AG04450 (cell line): Measurements from ENCODE around the gene PTGES2. TPM values are rescaled to one million over a fixed set of nuclear protein-coding genes. Genes with fewer than 3 reads are reported as not detected.

Experiments
- CTCF ChIA-PET: fragments of 300-600, 350-600 bp; formaldehyde crosslinking; extraction: SDS; loops from one replicate; lab custom pipeline; 2022; ENCODE audit warnings: antibody characterized with exemption, inconsistent platforms; lab: Charles Lee
- POLR2A ChIA-PET: fragments of 350-600 bp; formaldehyde crosslinking; extraction: SDS; loops from one replicate; lab custom pipeline; 2021; ENCODE audit warnings: antibody characterized with exemption, inconsistent platforms; lab: Yijun Ruan, JAX
- DNase-seq: peaks from one replicate; pipeline ENCODE4 v3.0.0-alpha.2; 2011; ENCODE audit warnings: low read depth, low spot score
- H3K27ac ChIP-seq: one replicate; pipeline ENCODE4 v1.5.1; 2012; ENCODE audit warnings: low read depth, low read length, control low read depth
- H3K27me3 ChIP-seq: one replicate; pipeline ENCODE4 v1.6.0; 2012; ENCODE audit warnings: low read length; ENCODE audit not compliant: control insufficient read depth, insufficient read depth
- H3K4me3 ChIP-seq: 2 replicates; pipeline ENCODE4 v1.5.1; 2011; ENCODE audit warnings: mild to moderate bottlenecking, low read depth, low read length, control low read depth
- H3K9me3 ChIP-seq: 2 replicates; pipeline ENCODE4 v1.5.1; 2012; ENCODE audit warnings: low read length; ENCODE audit not compliant: control insufficient read depth, insufficient read depth
- polyA plus RNA-seq: library from polyadenylated mRNA; depleted of rRNA; stranded (reverse); fragments of >200 nt; gene quantifications from 2 replicates; pipeline ENCODE4 v1.2.3, GENCODE V29; 2011
- TF ChIP-seq, protein P1 (sequence below): IDR thresholded peaks from 2 replicates; pipeline ENCODE4 v1.5.1; 2011; ENCODE audit warnings: low read depth, low read length, control low read depth, inconsistent platforms

PTGES2 gene
- polyA plus RNA-seq, 1 experiment, result 56.3 TPM

DNA sequence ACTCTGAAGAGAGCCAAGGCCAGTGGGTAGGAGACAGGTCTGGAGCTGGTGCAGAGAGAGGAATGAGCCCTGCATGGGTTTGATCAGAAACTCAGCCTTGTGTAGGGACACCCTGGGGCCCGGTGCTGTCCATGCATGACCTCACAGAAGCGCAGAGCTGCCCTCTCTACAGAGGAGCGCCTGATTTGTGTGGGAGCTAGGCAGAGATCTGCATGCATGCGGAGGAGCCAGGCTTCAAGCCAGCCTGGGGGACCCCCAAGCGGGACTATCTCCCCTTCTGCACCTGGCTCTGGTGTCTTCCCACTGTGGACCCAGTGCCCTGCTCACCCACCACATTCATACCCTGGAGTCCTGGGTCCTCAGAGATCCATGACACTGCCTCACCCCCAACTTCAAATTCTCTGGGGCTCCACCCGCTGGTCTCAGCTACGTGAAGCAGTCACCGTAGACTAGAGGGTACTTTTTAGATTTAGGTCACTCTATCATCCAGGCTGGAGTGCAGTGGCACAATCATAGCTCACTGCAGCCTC, 19.1 kb upstream of the PTGES2 start:
- Histone ChIP-seq H3K27ac (no peak overlapping the region), H3K27me3 (peaks cover 13% of the 10 kb centered on the region), H3K4me3 (no peak overlapping the region), H3K9me3 (no peaks in the 10 kb centered on the region; the same call in 1 of the 2 replicates)
- DNase-seq, result no peak
- TF ChIP-seq, protein P1, sequence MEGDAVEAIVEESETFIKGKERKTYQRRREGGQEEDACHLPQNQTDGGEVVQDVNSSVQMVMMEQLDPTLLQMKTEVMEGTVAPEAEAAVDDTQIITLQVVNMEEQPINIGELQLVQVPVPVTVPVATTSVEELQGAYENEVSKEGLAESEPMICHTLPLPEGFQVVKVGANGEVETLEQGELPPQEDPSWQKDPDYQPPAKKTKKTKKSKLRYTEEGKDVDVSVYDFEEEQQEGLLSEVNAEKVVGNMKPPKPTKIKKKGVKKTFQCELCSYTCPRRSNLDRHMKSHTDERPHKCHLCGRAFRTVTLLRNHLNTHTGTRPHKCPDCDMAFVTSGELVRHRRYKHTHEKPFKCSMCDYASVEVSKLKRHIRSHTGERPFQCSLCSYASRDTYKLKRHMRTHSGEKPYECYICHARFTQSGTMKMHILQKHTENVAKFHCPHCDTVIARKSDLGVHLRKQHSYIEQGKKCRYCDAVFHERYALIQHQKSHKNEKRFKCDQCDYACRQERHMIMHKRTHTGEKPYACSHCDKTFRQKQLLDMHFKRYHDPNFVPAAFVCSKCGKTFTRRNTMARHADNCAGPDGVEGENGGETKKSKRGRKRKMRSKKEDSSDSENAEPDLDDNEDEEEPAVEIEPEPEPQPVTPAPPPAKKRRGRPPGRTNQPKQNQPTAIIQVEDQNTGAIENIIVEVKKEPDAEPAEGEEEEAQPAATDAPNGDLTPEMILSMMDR, result no peak
- ChIA-PET POLR2A (interaction anchor here (0.6 kb wide), 1 partner anchor 18 kb away, joined by 3 read pairs; no protein-coding TSS in a partner anchor), CTCF (no interaction called here)

GRCh38 chr9:128145951-128146351, 18.4 kb upstream of the PTGES2 start:
- ChIA-PET CTCF (no interaction called here), POLR2A (no interaction called here)
- Histone ChIP-seq H3K4me3 (no peak overlapping the region), H3K27ac (no peak overlapping the region), H3K27me3 (peaks cover 13% of the 10 kb centered on the region), H3K9me3 (no peaks in the 10 kb centered on the region; the same call in 1 of the 2 replicates)
- DNase-seq, result no peak
- TF ChIP-seq, protein P1, result no peak

- TF ChIP-seq, protein P1, result no peak
- no peak for DNase-seq
- H3K27ac ChIP-seq, result no peak overlapping the region
- POLR2A ChIA-PET, result no interaction called here
- no peaks in the 10 kb centered on the region; the same call in 1 of the 2 replicates for H3K9me3 ChIP-seq
- H3K4me3 ChIP-seq, result no peak overlapping the region
- CTCF ChIA-PET, result no interaction called here
- peaks cover 13% of the 10 kb centered on the region for H3K27me3 ChIP-seq
These were observed 18.0 kb upstream of the PTGES2 start for GRCh38 chr9:128145536-128145935.

GRCh38 chr9:128144239-128145181, 17.0 kb upstream of the PTGES2 start:
- TF ChIP-seq, protein P1, result no peak
- Histone ChIP-seq H3K27ac (no peak overlapping the region), H3K27me3 (peaks cover 14% of the 10 kb centered on the region), H3K9me3 (no peaks in the 10 kb centered on the region; the same call in 1 of the 2 replicates), H3K4me3 (no peak overlapping the region)
- CTCF ChIA-PET, result no interaction called here
- DNase-seq, result no peak
- POLR2A ChIA-PET, result no interaction called here
